RWPE1 (cell line): ENCODE measurements around the gene ICAM1.

Source experiments
- CTCF ChIA-PET: fragments of 350-600 bp; sonication (Branson Sonifier 250); formaldehyde crosslinking; extraction: SDS; loops from one replicate; lab custom pipeline; 2021; lab: Yijun Ruan, JAX
- POLR2A ChIA-PET: fragments of 400-600 bp; formaldehyde crosslinking; extraction: SDS; loops from one replicate; lab custom pipeline; 2020; ENCODE audit warnings: antibody characterized with exemption; ENCODE audit not compliant: low non-redundant PET; lab: Yijun Ruan, JAX
- DNase-seq: peaks from one replicate; pipeline ENCODE4 v3.0.0; 2012; ENCODE audit warnings: low spot score
- H3K27ac ChIP-seq: fragments of 450-650 bp; 2 replicates; pipeline ENCODE4 v1.5.1; 2017
- TF ChIP-seq, protein P1 (sequence below): fragments of 450-650 bp; conservative IDR thresholded peaks from 2 replicates; pipeline ENCODE4 v1.5.1; 2017; ENCODE audit warnings: low read depth, mild to moderate bottlenecking

ICAM1 gene

DNA sequence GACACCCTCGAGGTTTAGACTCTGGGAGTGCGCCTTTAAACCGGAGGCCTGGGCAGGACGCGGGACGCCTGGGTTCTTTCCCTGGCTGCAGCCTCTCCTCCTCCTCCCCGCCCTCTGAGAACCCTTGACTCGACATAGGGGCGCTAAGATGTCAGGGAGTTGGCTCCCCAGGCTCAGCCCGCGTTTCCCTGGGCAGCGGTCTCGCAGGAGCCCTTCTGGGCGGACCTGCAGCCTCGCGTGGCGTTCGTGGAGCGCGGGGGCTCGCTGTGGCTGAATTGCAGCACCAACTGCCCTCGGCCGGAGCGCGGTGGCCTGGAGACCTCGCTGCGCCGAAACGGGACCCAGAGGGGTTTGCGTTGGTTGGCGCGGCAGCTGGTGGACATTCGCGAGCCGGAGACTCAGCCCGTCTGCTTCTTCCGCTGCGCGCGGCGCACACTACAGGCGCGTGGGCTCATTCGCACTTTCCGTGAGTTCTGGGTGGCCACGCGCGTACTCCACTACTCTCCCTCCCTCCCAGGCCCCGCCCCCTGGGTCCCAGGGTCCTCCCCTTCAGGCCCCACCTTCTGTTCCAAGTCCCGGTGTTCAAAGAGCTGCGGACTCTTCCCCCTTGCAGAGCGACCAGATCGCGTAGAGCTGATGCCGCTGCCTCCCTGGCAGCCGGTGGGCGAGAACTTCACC is 20.1 kb downstream of the ICAM1 start:
- DNase-seq, result peak; percentile 64
- ChIA-PET CTCF (interaction anchor here (0.6 to 1.7 kb wide), 4 partner anchors 22 to 214 kb away, joined by 3 to 11 read pairs (median 4); no protein-coding TSS in a partner anchor), POLR2A (no interaction called here)
- H3K27ac ChIP-seq, result peak overlapping the region; percentile 93
- TF ChIP-seq, protein P1, sequence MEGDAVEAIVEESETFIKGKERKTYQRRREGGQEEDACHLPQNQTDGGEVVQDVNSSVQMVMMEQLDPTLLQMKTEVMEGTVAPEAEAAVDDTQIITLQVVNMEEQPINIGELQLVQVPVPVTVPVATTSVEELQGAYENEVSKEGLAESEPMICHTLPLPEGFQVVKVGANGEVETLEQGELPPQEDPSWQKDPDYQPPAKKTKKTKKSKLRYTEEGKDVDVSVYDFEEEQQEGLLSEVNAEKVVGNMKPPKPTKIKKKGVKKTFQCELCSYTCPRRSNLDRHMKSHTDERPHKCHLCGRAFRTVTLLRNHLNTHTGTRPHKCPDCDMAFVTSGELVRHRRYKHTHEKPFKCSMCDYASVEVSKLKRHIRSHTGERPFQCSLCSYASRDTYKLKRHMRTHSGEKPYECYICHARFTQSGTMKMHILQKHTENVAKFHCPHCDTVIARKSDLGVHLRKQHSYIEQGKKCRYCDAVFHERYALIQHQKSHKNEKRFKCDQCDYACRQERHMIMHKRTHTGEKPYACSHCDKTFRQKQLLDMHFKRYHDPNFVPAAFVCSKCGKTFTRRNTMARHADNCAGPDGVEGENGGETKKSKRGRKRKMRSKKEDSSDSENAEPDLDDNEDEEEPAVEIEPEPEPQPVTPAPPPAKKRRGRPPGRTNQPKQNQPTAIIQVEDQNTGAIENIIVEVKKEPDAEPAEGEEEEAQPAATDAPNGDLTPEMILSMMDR, result no peak

DNA sequence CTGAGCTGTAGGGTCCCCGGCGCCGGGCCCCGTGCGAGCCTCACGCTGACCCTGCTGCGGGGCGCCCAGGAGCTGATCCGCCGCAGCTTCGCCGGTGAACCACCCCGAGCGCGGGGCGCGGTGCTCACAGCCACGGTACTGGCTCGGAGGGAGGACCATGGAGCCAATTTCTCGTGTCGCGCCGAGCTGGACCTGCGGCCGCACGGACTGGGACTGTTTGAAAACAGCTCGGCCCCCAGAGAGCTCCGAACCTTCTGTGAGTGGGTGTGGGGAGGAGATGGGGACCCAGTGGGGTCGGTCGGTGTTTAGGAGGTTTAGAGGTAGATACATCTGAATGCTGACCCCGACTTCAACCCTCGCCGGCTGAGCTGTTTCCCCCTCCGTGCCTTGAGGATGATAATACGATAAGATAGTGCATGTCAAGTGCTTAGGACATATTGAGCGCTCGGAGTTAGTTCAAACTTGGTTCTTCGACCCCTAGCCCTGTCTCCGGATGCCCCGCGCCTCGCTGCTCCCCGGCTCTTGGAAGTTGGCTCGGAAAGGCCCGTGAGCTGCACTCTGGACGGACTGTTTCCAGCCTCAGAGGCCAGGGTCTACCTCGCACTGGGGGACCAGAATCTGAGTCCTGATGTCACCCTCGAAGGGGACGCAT is 20.8 kb downstream of the ICAM1 start:
- peak overlapping the region; percentile 93 for H3K27ac ChIP-seq
- CTCF ChIA-PET, result interaction anchor here (0.8 to 1.3 kb wide), 3 partner anchors 93 to 99 kb away, joined by 3 to 6 read pairs (median 4); no protein-coding TSS in a partner anchor
- POLR2A ChIA-PET, result interaction anchor here (0.6 kb wide), 1 partner anchor 40 kb away, joined by 6 read pairs; no protein-coding TSS in a partner anchor
- no peak for DNase-seq
- TF ChIP-seq, protein P1, result no peak

DNA sequence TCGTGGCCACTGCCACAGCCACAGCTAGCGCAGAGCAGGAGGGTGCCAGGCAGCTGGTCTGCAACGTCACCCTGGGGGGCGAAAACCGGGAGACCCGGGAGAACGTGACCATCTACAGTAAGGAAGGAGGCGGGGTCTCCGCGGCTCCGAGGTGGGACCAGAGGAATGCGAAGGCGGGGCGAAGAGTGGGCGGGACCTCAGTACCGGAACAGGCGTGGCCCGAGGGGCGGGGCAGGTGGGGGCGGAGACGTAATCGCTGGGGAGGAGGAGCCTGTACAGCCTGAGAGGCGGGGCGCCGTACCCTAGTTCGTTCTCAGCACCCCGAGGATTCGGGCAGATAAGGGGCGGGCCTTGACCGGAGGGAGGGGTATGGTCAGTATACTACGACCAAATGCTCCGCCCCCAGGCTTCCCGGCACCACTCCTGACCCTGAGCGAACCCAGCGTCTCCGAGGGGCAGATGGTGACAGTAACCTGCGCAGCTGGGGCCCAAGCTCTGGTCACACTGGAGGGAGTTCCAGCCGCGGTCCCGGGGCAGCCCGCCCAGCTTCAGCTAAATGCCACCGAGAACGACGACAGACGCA is 21.4 kb downstream of the ICAM1 start:
- ChIA-PET CTCF (interaction anchor here (0.8 to 1.3 kb wide), 2 partner anchors 96 to 98 kb away, joined by 4 to 6 read pairs; no protein-coding TSS in a partner anchor), POLR2A (interaction anchor here (0.6 kb wide), 1 partner anchor 39 kb away, joined by 6 read pairs; no protein-coding TSS in a partner anchor)
- DNase-seq, result peak; percentile 85
- TF ChIP-seq, protein P1, result no peak
- H3K27ac ChIP-seq, result peak overlapping the region; percentile 93

DNA sequence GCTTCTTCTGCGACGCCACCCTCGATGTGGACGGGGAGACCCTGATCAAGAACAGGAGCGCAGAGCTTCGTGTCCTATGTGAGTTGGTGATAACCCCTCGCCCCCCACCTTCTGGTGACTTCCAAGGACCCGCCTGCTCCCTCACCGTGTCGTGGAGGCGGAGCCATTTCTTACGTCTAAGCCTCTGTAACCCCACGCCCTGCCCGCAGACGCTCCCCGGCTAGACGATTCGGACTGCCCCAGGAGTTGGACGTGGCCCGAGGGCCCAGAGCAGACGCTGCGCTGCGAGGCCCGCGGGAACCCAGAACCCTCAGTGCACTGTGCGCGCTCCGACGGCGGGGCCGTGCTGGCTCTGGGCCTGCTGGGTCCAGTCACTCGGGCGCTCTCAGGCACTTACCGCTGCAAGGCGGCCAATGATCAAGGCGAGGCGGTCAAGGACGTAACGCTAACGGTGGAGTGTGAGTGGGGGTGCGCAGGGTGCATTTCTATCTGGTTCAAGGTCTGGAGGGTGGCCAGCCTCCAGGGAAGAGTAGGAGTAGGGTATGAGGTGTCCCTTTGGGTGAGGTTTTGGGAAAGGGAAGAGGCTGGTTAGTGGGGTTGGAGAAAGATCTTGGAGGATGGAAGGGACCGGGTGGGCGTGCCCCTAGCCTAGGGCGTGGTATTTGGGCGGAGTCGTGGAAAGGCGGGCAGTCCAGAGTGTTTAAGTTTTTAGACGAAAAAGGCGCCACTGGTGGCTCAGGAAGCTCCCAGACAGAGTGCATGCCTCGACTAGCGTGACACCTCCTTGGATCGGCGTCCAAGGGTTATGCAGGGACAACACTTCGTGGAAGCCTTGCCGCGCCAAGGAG is 22.1 kb downstream of the ICAM1 start:
- CTCF ChIA-PET, result no interaction called here
- TF ChIP-seq, protein P1, result no peak
- DNase-seq, result no peak

DNA sequence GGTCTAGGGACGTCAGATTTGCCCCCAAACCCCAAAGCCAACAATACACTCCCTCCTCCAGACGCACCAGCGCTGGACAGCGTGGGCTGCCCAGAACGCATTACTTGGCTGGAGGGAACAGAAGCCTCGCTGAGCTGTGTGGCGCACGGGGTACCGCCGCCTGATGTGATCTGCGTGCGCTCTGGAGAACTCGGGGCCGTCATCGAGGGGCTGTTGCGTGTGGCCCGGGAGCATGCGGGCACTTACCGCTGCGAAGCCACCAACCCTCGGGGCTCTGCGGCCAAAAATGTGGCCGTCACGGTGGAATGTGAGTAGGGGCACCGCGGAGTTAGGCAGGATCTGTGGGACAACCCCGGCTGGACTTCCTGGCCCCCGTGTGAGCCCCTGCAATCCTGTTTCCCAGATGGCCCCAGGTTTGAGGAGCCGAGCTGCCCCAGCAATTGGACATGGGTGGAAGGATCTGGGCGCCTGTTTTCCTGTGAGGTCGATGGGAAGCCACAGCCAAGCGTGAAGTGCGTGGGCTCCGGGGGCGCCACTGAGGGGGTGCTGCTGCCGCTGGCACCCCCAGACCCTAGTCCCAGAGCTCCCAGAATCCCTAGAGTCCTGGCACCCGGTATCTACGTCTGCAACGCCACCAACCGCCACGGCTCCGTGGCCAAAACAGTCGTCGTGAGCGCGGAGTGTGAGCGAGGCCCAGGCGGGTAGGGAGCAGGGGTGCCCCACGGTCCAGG is 22.9 kb downstream of the ICAM1 start:
- TF ChIP-seq, protein P1, result no peak
- ChIA-PET CTCF (no interaction called here), POLR2A (no interaction called here)
- H3K27ac ChIP-seq, result no peak overlapping the region
- no peak for DNase-seq

More for the DNA sequence above, 22.1 kb downstream of the ICAM1 start:
- H3K27ac ChIP-seq, result peak overlapping the region; percentile 93
- POLR2A ChIA-PET, result no interaction called here
